ENCODE results near the gene ZSCAN25. TPM values are rescaled to one million over a fixed set of nuclear protein-coding genes. Genes with fewer than 3 reads are reported as not detected.

Gene ZSCAN25
- total and polyA plus RNA-seq, 2 of the 13 experiments (the other 11 are each of a cell fraction or from before 2014, with no cell fraction given), result 12.1 to 16.8 TPM

DNA sequence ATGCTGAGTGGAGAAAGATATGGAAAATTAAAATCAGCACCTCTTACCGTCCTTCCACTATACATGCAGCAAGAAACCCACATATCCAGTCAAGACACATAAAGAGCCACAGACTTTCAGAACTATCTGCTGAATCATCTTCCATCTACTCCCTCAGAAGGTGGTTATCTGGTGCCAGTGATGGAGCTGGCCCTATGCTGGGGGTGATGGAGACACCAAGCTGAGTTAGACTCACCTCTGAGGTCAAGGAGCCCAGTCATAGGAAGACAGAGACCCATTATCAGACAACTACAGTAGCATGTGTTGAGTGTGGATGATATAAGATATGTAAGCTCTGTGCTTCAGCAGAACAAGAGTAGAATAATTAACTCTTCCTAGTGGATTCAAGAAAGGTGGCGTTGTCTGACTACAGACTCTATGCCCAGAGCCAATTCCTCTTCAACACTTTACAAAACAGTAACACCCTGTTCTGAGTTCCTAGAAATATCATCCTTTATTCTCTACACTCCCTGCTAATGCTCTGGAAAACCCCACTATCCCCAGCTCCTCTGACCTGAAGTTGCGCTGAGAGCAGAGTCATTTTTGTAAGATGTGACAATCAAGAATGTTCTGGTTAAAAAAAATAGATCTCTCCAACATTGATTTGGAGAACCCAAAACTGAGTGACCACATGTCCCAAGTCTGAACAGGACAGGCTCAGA, 48.7 kb downstream of the ZSCAN25 start:
- CTCF ChIA-PET (ENCODE audit: low intra/inter-chr PET ratio, low total read pairs), result no interaction called here
- Histone ChIP-seq H3K79me2 (ENCODE audit: insufficient read depth, low read length) (no peaks in the 10 kb centered on the region), H3K4me1 (ENCODE audit: insufficient read depth, low read length) (no peaks in the 10 kb centered on the region), H3K9ac (ENCODE audit: insufficient read depth, low read depth, low read length) (no peak overlapping the region), H3K27me3 (ENCODE audit: control insufficient read depth in 1 of 2, insufficient read depth in 2 of 2, low read length in 2 of 2) (no peaks in the 10 kb centered on the region), H3K27ac (ENCODE audit: extremely low read length, insufficient read depth, low read length) (no peak overlapping the region), H3K9me3 (ENCODE audit: low read length) (no peaks in the 10 kb centered on the region), H3K36me3 (replicated peaks in 1 of 2; ENCODE audit: control insufficient read depth in 1 of 2, insufficient read depth in 2 of 2, low read length in 2 of 2) (peaks cover 0 to 1% of the 10 kb centered on the region in 2 experiments; a peak in 1 of 5 replicates), H2AFZ (ENCODE audit: low read length) (no peak overlapping the region), H4K20me1 (ENCODE audit: insufficient read depth, low read length) (no peaks in the 10 kb centered on the region), H3K4me2 (ENCODE audit: low read depth, low read length) (no peak overlapping the region), H3K4me3 (replicated peaks in 1 of 3; ENCODE audit: insufficient read depth in 1 of 3, low read depth in 2 of 3, low read length in 3 of 3) (no peak overlapping the region)
- DNase-seq (ENCODE audit: low spot score), result no peak
- POLR2A ChIA-PET, result no interaction called here
- BruUV-seq (replicated peaks), result no TSS peak
- 98% methylated on average over 3 of the region's 3 CpGs for WGBS (ENCODE audit: low lambda C conversion rate)
- in situ Hi-C loops (cut with HindIII; ENCODE audit: extremely low pct_ligation_motif_present, low pct_unique_long_range_greater_than_20kb), result no loop called here
- TF ChIP-seq TBX2 (CRISPR knock-in tag; IDR thresholded peaks at IDR 0.05; ENCODE audit: borderline replicate concordance), result no peak
- TF ChIP-seq ZNF253 (CRISPR knock-in tag; IDR thresholded peaks at IDR 0.05; ENCODE audit: borderline replicate concordance), result no peak
- TF ChIP-seq NFE2 (CRISPR knock-in tag; IDR thresholded peaks at IDR 0.05), result no peak
- no peak for TF ChIP-seq ZNF44 (CRISPR knock-in tag; IDR thresholded peaks at IDR 0.05)
- TF ChIP-seq NONO (IDR thresholded peaks at IDR 0.05), result no peak
- no peak for TF ChIP-seq NONO (CRISPR knock-in tag; conservative IDR thresholded peaks at IDR 0.05)
- no peak for TF ChIP-seq IRF2 (CRISPR knock-in tag; IDR thresholded peaks at IDR 0.05)
- intact Hi-C loops (cut with micrococcal nuclease; ENCODE audit: unreplicated experiment), result no loop called here
- ATAC-seq, result no peak
- FAIRE-seq, result no peak

DNA sequence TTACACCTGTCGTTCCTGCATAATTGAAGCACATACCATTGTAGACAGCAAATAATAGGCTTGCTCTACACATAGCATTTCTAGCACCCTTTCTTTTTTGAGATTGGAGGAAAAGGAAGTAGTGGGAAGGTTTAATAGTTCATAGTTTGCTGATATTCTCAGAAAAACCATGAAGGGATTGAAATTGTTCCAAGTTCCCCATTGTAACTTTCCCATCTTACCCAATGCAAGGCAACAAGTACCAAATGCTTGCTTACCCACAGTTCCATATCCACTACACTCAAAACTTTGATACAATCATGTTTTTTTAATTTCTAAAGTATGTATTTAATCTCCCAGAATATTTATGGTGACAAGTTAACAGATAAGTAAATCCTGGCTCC, 49.3 kb downstream of the ZSCAN25 start:
- H3K4me1 ChIP-seq (ENCODE audit: insufficient read depth, low read length), result no peaks in the 10 kb centered on the region
- BruUV-seq (replicated peaks), result no TSS peak
- no peaks in the 10 kb centered on the region for H3K27me3 ChIP-seq (ENCODE audit: control insufficient read depth in 1 of 2, insufficient read depth in 2 of 2, low read length in 2 of 2)
- ATAC-seq (no peak), FAIRE-seq (no peak), DNase-seq (ENCODE audit: low spot score) (no peak)
- in situ Hi-C loops (cut with HindIII; ENCODE audit: extremely low pct_ligation_motif_present, low pct_unique_long_range_greater_than_20kb), result no loop called here
- H3K4me3 ChIP-seq (replicated peaks in 1 of 3; ENCODE audit: insufficient read depth in 1 of 3, low read depth in 2 of 3, low read length in 3 of 3), result no peak overlapping the region
- H3K9me3 ChIP-seq (ENCODE audit: low read length), result no peaks in the 10 kb centered on the region
- 100% methylated on average over 1 of the region's 1 CpG for WGBS (ENCODE audit: low lambda C conversion rate)
- H3K9ac ChIP-seq (ENCODE audit: insufficient read depth, low read depth, low read length), result no peak overlapping the region
- H4K20me1 ChIP-seq (ENCODE audit: insufficient read depth, low read length), result no peaks in the 10 kb centered on the region
- H3K79me2 ChIP-seq (ENCODE audit: insufficient read depth, low read length), result no peaks in the 10 kb centered on the region
- intact Hi-C loops (cut with micrococcal nuclease; ENCODE audit: unreplicated experiment), result no loop called here
- no peak overlapping the region for H3K4me2 ChIP-seq (ENCODE audit: low read depth, low read length)
- no peak overlapping the region for H3K27ac ChIP-seq (ENCODE audit: extremely low read length, insufficient read depth, low read length)
- CTCF ChIA-PET (ENCODE audit: low intra/inter-chr PET ratio, low total read pairs), result no interaction called here
- no peak overlapping the region for H2AFZ ChIP-seq (ENCODE audit: low read length)
- POLR2A ChIA-PET, result no interaction called here
- peaks cover 0 to 1% of the 10 kb centered on the region in 2 experiments; a peak in 1 of 5 replicates for H3K36me3 ChIP-seq (replicated peaks in 1 of 2; ENCODE audit: control insufficient read depth in 1 of 2, insufficient read depth in 2 of 2, low read length in 2 of 2)
- TF ChIP-seq, protein P1, sequence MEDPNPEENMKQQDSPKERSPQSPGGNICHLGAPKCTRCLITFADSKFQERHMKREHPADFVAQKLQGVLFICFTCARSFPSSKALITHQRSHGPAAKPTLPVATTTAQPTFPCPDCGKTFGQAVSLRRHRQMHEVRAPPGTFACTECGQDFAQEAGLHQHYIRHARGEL (CRISPR knock-in tag; IDR thresholded peaks at IDR 0.05), result no peak
- TF ChIP-seq, protein P2, sequence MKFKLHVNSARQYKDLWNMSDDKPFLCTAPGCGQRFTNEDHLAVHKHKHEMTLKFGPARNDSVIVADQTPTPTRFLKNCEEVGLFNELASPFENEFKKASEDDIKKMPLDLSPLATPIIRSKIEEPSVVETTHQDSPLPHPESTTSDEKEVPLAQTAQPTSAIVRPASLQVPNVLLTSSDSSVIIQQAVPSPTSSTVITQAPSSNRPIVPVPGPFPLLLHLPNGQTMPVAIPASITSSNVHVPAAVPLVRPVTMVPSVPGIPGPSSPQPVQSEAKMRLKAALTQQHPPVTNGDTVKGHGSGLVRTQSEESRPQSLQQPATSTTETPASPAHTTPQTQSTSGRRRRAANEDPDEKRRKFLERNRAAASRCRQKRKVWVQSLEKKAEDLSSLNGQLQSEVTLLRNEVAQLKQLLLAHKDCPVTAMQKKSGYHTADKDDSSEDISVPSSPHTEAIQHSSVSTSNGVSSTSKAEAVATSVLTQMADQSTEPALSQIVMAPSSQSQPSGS (CRISPR knock-in tag; IDR thresholded peaks at IDR 0.05), result no peak
- no peak for TF ChIP-seq ZMYM2 (CRISPR knock-in tag; IDR thresholded peaks at IDR 0.05)
- TF ChIP-seq, protein P3, sequence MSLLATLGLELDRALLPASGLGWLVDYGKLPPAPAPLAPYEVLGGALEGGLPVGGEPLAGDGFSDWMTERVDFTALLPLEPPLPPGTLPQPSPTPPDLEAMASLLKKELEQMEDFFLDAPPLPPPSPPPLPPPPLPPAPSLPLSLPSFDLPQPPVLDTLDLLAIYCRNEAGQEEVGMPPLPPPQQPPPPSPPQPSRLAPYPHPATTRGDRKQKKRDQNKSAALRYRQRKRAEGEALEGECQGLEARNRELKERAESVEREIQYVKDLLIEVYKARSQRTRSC (CRISPR knock-in tag; IDR thresholded peaks at IDR 0.05; ENCODE audit: low read depth), result no peak
- no peak for TF ChIP-seq REL (CRISPR knock-in tag; conservative IDR thresholded peaks at IDR 0.05)
- TF ChIP-seq ZNF292 (CRISPR knock-in tag; IDR thresholded peaks at IDR 0.05; ENCODE audit: borderline replicate concordance, low read depth), result no peak
- no peak for TF ChIP-seq SMARCE1 (IDR thresholded peaks at IDR 0.05; ENCODE audit: borderline replicate concordance)
- no peak for TF ChIP-seq ESRRA (CRISPR knock-in tag; IDR thresholded peaks at IDR 0.05; ENCODE audit: low read depth)
- TF ChIP-seq DNMT1 (CRISPR knock-in tag; IDR thresholded peaks at IDR 0.05), result no peak
- no peak for TF ChIP-seq ZKSCAN5 (CRISPR knock-in tag; IDR thresholded peaks at IDR 0.05)
- no peak for TF ChIP-seq TCF7 (IDR thresholded peaks at IDR 0.05; ENCODE audit: low read depth)
- no peak for TF ChIP-seq RNF2 (conservative IDR thresholded peaks at IDR 0.05; ENCODE audit: low read depth)

All from HepG2 (cell line).